T-helper 2 cell treated with Interferon-gamma antibody and Interleukin-4, amounts not matched to agents 5 μg/mL and 100 μg/mL, for 36 hours (primary cell): ENCODE data around the gene SNX1.
"Not testable (repeated sequence)": the region's sequence is repeated elsewhere in the genome, so short reads cannot be mapped to it uniquely, and the experiment has no call there.

ENCODE experiments used
- DNase-seq: peaks from one replicate; pipeline ENCODE4 v3.0.0; 2021; ENCODE audit warnings: low spot score
- H3K27ac Mint-ChIP-seq: one replicate; pipeline ENCODE4 v1.8.0; 2021; ENCODE audit warnings: mild to moderate bottlenecking, mixed read lengths
- H3K27me3 Mint-ChIP-seq: one replicate; pipeline ENCODE4 v1.8.0; 2021; ENCODE audit warnings: low read depth, mixed read lengths
- H3K36me3 Mint-ChIP-seq: one replicate; pipeline ENCODE4 v1.8.0; 2021; ENCODE audit warnings: low read depth, mixed read lengths
- H3K4me1 Mint-ChIP-seq: one replicate; pipeline ENCODE4 v1.8.0; 2021; ENCODE audit warnings: low read depth, mixed read lengths
- H3K4me3 Mint-ChIP-seq: one replicate; pipeline ENCODE4 v1.8.0; 2022; ENCODE audit warnings: mild to moderate bottlenecking, moderate library complexity, mixed read lengths
- H3K9me3 Mint-ChIP-seq: one replicate; pipeline ENCODE4 v1.8.0; 2021; ENCODE audit warnings: mixed read lengths

SNX1 gene

GRCh38 chr15:64117759-64118487 is 22.1 kb downstream of the SNX1 start:
- H3K27ac Mint-ChIP-seq = no peak overlapping the region
- peaks cover 47% of the 10 kb centered on the region for H3K36me3 Mint-ChIP-seq
- DNase-seq = no peak
- no peaks in the 10 kb centered on the region for H3K4me1 Mint-ChIP-seq
- no peak overlapping the region for H3K4me3 Mint-ChIP-seq
- no peaks in the 10 kb centered on the region for H3K27me3 Mint-ChIP-seq
- no peaks in the 10 kb centered on the region for H3K9me3 Mint-ChIP-seq

- not testable (repeated sequence) for H3K27ac Mint-ChIP-seq, H3K27me3 Mint-ChIP-seq, H3K4me3 Mint-ChIP-seq, H3K9me3 Mint-ChIP-seq, H3K4me1 Mint-ChIP-seq, DNase-seq
- H3K36me3 Mint-ChIP-seq = peaks cover 45% of the 10 kb centered on the region
Measured at GRCh38 chr15:64120322-64120721, 24.5 kb downstream of the SNX1 start.

- Mint-ChIP-seq H3K4me1 (no peaks in the 10 kb centered on the region), H3K9me3 (no peaks in the 10 kb centered on the region), H3K27me3 (no peaks in the 10 kb centered on the region), H3K4me3 (no peak overlapping the region), H3K36me3 (peaks cover 48% of the 10 kb centered on the region), H3K27ac (no peak overlapping the region)
- DNase-seq = no peak
Measured at GRCh38 chr15:64121614-64122013, 25.8 kb downstream of the SNX1 start.

GRCh38 chr15:64122444-64122843 is 26.7 kb downstream of the SNX1 start:
- DNase-seq = no peak
- Mint-ChIP-seq H3K27ac (no peak overlapping the region), H3K9me3 (no peaks in the 10 kb centered on the region), H3K27me3 (no peaks in the 10 kb centered on the region), H3K4me3 (no peak overlapping the region), H3K4me1 (no peaks in the 10 kb centered on the region), H3K36me3 (peaks cover 50% of the 10 kb centered on the region)

- no peak for DNase-seq
- no peak overlapping the region for H3K27ac Mint-ChIP-seq
- no peaks in the 10 kb centered on the region for H3K9me3 Mint-ChIP-seq
- no peaks in the 10 kb centered on the region for H3K27me3 Mint-ChIP-seq
- peaks cover 52% of the 10 kb centered on the region for H3K36me3 Mint-ChIP-seq
- peaks cover 3% of the 10 kb centered on the region for H3K4me1 Mint-ChIP-seq
- no peak overlapping the region for H3K4me3 Mint-ChIP-seq
Measured at GRCh38 chr15:64122936-64123351, 27.2 kb downstream of the SNX1 start.

GRCh38 chr15:64125978-64126377 is 30.2 kb downstream of the SNX1 start:
- H3K27ac Mint-ChIP-seq = no peak overlapping the region
- H3K4me3 Mint-ChIP-seq = no peak overlapping the region
- peaks cover 51% of the 10 kb centered on the region for H3K36me3 Mint-ChIP-seq
- no peak for DNase-seq
- peaks cover 4% of the 10 kb centered on the region for H3K4me1 Mint-ChIP-seq
- no peaks in the 10 kb centered on the region for H3K9me3 Mint-ChIP-seq
- H3K27me3 Mint-ChIP-seq = no peaks in the 10 kb centered on the region

- no peaks in the 10 kb centered on the region for H3K27me3 Mint-ChIP-seq
- H3K4me1 Mint-ChIP-seq = peaks cover 4% of the 10 kb centered on the region
- no peaks in the 10 kb centered on the region for H3K9me3 Mint-ChIP-seq
- H3K27ac Mint-ChIP-seq = no peak overlapping the region
- no peak for DNase-seq
- peaks cover 60% of the 10 kb centered on the region for H3K36me3 Mint-ChIP-seq
- no peak overlapping the region for H3K4me3 Mint-ChIP-seq
Measured at GRCh38 chr15:64127521-64128270, 31.9 kb downstream of the SNX1 start.

- Mint-ChIP-seq H3K9me3 (no peaks in the 10 kb centered on the region), H3K36me3 (peaks cover 67% of the 10 kb centered on the region), H3K27ac (no peak overlapping the region), H3K27me3 (no peaks in the 10 kb centered on the region), H3K4me3 (no peak overlapping the region), H3K4me1 (peaks cover 4% of the 10 kb centered on the region)
- DNase-seq = no peak
Measured at GRCh38 chr15:64130159-64130558, 34.4 kb downstream of the SNX1 start.

GRCh38 chr15:64131547-64131946 is 35.8 kb downstream of the SNX1 start:
- no peak overlapping the region for H3K27ac Mint-ChIP-seq

GRCh38 chr15:64132217-64132616 is 36.4 kb downstream of the SNX1 start:
- Mint-ChIP-seq H3K27ac (no peak overlapping the region), H3K36me3 (peaks cover 65% of the 10 kb centered on the region), H3K27me3 (no peaks in the 10 kb centered on the region), H3K4me1 (peaks cover 4% of the 10 kb centered on the region), H3K4me3 (no peak overlapping the region), H3K9me3 (no peaks in the 10 kb centered on the region)
- DNase-seq = no peak

More at GRCh38 chr15:64131547-64131946, 35.8 kb downstream of the SNX1 start:
- H3K36me3 Mint-ChIP-seq = peaks cover 61% of the 10 kb centered on the region
- H3K27me3 Mint-ChIP-seq = no peaks in the 10 kb centered on the region
- no peak for DNase-seq
- peaks cover 4% of the 10 kb centered on the region for H3K4me1 Mint-ChIP-seq
- no peak overlapping the region for H3K4me3 Mint-ChIP-seq
- no peaks in the 10 kb centered on the region for H3K9me3 Mint-ChIP-seq

GRCh38 chr15:64133623-64134344 is 38.0 kb downstream of the SNX1 start:
- DNase-seq = no peak
- peaks cover 59% of the 10 kb centered on the region for H3K36me3 Mint-ChIP-seq
- no peaks in the 10 kb centered on the region for H3K9me3 Mint-ChIP-seq
- no peaks in the 10 kb centered on the region for H3K4me1 Mint-ChIP-seq
- no peak overlapping the region for H3K27ac Mint-ChIP-seq
- no peaks in the 10 kb centered on the region for H3K27me3 Mint-ChIP-seq
- no peak overlapping the region for H3K4me3 Mint-ChIP-seq

GRCh38 chr15:64134345-64134829 is 38.6 kb downstream of the SNX1 start:
- Mint-ChIP-seq H3K9me3 (no peaks in the 10 kb centered on the region), H3K36me3 (peaks cover 58% of the 10 kb centered on the region), H3K4me3 (no peak overlapping the region), H3K4me1 (no peaks in the 10 kb centered on the region), H3K27ac (no peak overlapping the region), H3K27me3 (no peaks in the 10 kb centered on the region)
- no peak for DNase-seq

GRCh38 chr15:64136347-64136746 is 40.6 kb downstream of the SNX1 start:
- Mint-ChIP-seq H3K36me3 (peaks cover 47% of the 10 kb centered on the region), H3K4me1 (no peaks in the 10 kb centered on the region), H3K27ac (no peak overlapping the region), H3K9me3 (no peaks in the 10 kb centered on the region), H3K27me3 (no peaks in the 10 kb centered on the region), H3K4me3 (no peak overlapping the region)
- DNase-seq = no peak
